AG09319 (cell line): ENCODE measurements around the gene RNF144B.
A peak's percentile ranks its signal among the peaks of the same experiment; 100 is the strongest.

Experiments
- DNase-seq: peaks from one replicate; pipeline ENCODE4 v3.0.0-alpha.2; 2010; ENCODE audit warnings: low read depth; ENCODE audit errors: extremely low read depth
- CTCF ChIP-seq: IDR thresholded peaks from 2 replicates; pipeline ENCODE4 v1.5.1; 2011; ENCODE audit warnings: low read depth, mild to moderate bottlenecking, inconsistent platforms, low read length, moderate library complexity

Gene RNF144B

GRCh38 chr6:18410412-18410811, 23.3 kb downstream of the RNF144B start:
- no peak for DNase-seq
- no peak for TF ChIP-seq CTCF

DNA sequence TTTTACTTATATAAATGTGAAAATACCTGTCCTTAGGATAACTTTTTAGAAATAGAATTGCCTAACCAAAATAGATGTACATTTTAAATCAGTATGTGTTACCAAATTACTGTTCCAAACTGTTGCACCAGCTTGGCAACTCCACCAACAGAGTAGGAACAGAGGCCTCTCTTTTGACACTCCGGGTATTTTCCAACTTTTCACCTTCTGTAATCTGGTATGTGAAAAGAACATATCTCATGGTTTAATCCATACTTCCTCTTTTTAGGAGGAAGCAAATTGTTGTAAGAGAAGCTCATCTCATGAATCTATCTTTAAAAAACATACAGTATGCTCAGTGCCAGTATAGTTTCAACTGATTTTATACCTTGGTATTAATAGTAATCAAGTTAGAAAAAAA, 24.9 kb downstream of the RNF144B start:
- TF ChIP-seq CTCF: no peak
- no peak for DNase-seq

- DNase-seq: no peak
- no peak for TF ChIP-seq CTCF
These were observed 25.5 kb downstream of the RNF144B start for GRCh38 chr6:18412644-18413043.

- DNase-seq: no peak
- no peak for TF ChIP-seq CTCF
These were observed 26.2 kb downstream of the RNF144B start for GRCh38 chr6:18413381-18413780.

DNA sequence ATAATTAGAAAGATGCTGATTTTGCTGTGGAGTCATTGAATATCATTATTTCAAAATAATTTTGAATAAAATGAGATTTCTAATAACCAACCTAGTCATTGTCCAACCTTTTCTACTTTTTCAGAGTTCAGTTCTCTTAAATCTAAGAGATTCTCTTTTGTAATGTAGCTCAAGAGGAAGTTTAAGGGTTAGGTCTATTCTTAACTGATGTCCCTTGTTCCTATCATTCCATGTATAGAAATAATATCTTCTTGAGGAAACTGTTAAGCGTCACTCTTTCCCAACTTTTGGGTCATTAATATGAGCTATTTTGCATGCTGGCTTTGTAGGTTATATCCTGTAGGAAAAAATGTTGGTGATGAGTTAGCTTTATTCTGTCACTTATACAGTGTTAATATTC, 27.0 kb downstream of the RNF144B start:
- DNase-seq: no peak
- no peak for TF ChIP-seq CTCF

DNA sequence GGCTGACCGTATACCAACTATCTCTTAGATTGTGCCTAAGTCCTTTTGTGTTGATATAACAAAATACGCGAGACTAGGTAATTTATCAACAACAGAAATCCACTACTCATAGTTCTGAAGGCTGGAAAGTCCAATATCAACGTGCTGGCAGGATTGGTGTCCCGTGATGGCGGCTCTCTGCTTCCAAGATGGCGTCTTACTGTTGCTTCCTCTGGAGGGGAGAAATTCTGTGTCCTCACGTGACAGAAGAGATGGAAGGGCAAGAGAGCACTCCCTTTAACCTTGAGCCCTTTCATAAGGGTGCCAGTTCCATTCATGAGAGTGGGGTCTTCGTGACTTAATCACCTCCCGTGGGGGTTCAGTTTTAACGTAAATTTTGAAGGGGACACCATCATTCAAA, 28.1 kb downstream of the RNF144B start:
- no peak for DNase-seq
- no peak for TF ChIP-seq CTCF

DNA sequence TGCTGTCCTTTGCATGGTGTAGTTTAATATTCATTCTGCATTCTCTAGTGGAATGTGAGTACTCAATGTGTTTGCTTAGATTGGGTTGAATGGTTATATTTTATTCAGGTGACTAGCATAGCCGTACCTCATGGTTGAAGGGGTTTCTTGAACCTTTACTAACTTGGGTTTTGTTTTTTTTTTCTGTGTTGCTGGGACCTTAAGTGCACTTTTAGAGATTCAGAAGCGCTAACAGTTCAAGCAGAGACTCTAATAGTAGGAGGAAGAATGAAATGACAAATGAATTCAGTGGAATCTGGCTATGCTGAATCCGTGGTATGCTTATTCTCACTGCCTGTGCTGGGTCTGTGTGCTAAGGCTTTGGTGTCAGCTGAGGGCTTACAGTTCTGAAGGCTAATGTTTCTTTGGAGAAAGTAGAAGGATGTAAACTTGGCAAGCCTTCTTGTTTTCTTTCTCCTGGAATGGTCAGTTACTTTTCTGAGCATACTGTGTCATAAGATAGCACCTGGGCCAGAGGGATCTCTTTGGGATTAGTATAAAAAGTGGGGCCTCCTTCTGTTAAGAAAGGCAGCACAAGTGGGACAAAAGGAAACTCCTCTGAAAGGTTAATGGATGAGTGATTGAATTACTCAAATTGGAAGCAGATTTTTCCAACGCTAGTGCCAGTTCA, 28.7 kb downstream of the RNF144B start:
- no peak for TF ChIP-seq CTCF
- DNase-seq: peak; percentile 20
